Mesothelial cell of epicardium (in vitro differentiated cells): ENCODE measurements around the gene BHMT2. TPM values are rescaled to one million over a fixed set of nuclear protein-coding genes. Genes with fewer than 3 reads are reported as not detected.

Source experiments
- DNase-seq, 2 experiments: peaks; one replicate each; pipeline ENCODE4 v3.0.0; 2021; ENCODE audit warnings: low spot score in 2 of 2; ENCODE audit not compliant: unreplicated experiment in 2 of 2
- H3K27ac Mint-ChIP-seq: 2 replicates; pipeline ENCODE4 v1.8.0; 2021; ENCODE audit warnings: mixed read lengths
- H3K27me3 Mint-ChIP-seq: 2 replicates; pipeline ENCODE4 v1.8.0; 2021; ENCODE audit warnings: low read depth, mixed read lengths
- H3K36me3 Mint-ChIP-seq: 2 replicates; pipeline ENCODE4 v1.8.0; 2021; ENCODE audit warnings: mixed read lengths
- H3K4me1 Mint-ChIP-seq: 2 replicates; pipeline ENCODE4 v1.8.0; 2021; ENCODE audit warnings: mixed read lengths
- H3K4me3 Mint-ChIP-seq: 2 replicates; pipeline ENCODE4 v1.8.0; 2021; ENCODE audit warnings: mild to moderate bottlenecking, moderate library complexity, mixed read lengths
- H3K9me3 Mint-ChIP-seq: 2 replicates; pipeline ENCODE4 v1.8.0; 2021; ENCODE audit warnings: mixed read lengths
- CTCF ChIP-seq: fragments of 200-600 bp; sonication (generic); IDR thresholded peaks from one replicate; pipeline ENCODE4 v1.5.0; 2021; ENCODE audit warnings: antibody characterized with exemption; ENCODE audit not compliant: unreplicated experiment
- total RNA-seq: library from RNA; stranded (reverse); gene quantifications from 3 replicates; pipeline ENCODE4 v1.2.1, GENCODE V29; 2021

Gene BHMT2
- total RNA-seq, 1 donor from 2014 or later = not detected

- H3K4me1 Mint-ChIP-seq = peaks cover 8% of the 10 kb centered on the region
- H3K36me3 Mint-ChIP-seq = no peaks in the 10 kb centered on the region
- no peak overlapping the region for H3K4me3 Mint-ChIP-seq
- H3K27ac Mint-ChIP-seq = no peak overlapping the region
- no peaks in the 10 kb centered on the region for H3K9me3 Mint-ChIP-seq
- DNase-seq = no peak
- no peaks in the 10 kb centered on the region for H3K27me3 Mint-ChIP-seq
- no peak for TF ChIP-seq CTCF
Measured at GRCh38 chr5:79032782-79033181, 36.8 kb upstream of the BHMT2 start.

- Mint-ChIP-seq H3K4me1 (peaks cover 8% of the 10 kb centered on the region), H3K36me3 (no peaks in the 10 kb centered on the region), H3K27me3 (no peaks in the 10 kb centered on the region), H3K9me3 (no peaks in the 10 kb centered on the region), H3K27ac (no peak overlapping the region), H3K4me3 (no peak overlapping the region)
- no peak for DNase-seq
- no peak for TF ChIP-seq CTCF
Measured at GRCh38 chr5:79035237-79035636, 34.3 kb upstream of the BHMT2 start.

GRCh38 chr5:79036769-79037168 is 32.8 kb upstream of the BHMT2 start:
- TF ChIP-seq CTCF = no peak
- Mint-ChIP-seq H3K27ac (no peak overlapping the region), H3K27me3 (no peaks in the 10 kb centered on the region), H3K4me3 (no peak overlapping the region), H3K4me1 (no peaks in the 10 kb centered on the region), H3K36me3 (no peaks in the 10 kb centered on the region), H3K9me3 (peaks cover 3% of the 10 kb centered on the region)
- DNase-seq = no peak

- DNase-seq = no peak
Measured at GRCh38 chr5:79042188-79042587, 27.4 kb upstream of the BHMT2 start.

GRCh38 chr5:79047199-79047598 is 22.4 kb upstream of the BHMT2 start:
- Mint-ChIP-seq H3K36me3 (no peaks in the 10 kb centered on the region), H3K9me3 (peaks cover 14% of the 10 kb centered on the region), H3K27me3 (peaks cover 4% of the 10 kb centered on the region), H3K27ac (no peak overlapping the region), H3K4me3 (no peak overlapping the region), H3K4me1 (peaks cover 3% of the 10 kb centered on the region)
- TF ChIP-seq CTCF = no peak
- no peak for DNase-seq

More at GRCh38 chr5:79042188-79042587, 27.4 kb upstream of the BHMT2 start:
- Mint-ChIP-seq H3K4me3 (no peak overlapping the region), H3K27ac (no peak overlapping the region), H3K9me3 (peaks cover 3% of the 10 kb centered on the region), H3K36me3 (no peaks in the 10 kb centered on the region), H3K27me3 (peaks cover 4% of the 10 kb centered on the region), H3K4me1 (no peaks in the 10 kb centered on the region)
- no peak for TF ChIP-seq CTCF

GRCh38 chr5:79048437-79048836 is 21.1 kb upstream of the BHMT2 start:
- DNase-seq = no peak
- Mint-ChIP-seq H3K36me3 (no peaks in the 10 kb centered on the region), H3K27me3 (peaks cover 4% of the 10 kb centered on the region), H3K4me3 (no peak overlapping the region), H3K4me1 (peaks cover 3% of the 10 kb centered on the region), H3K9me3 (peaks cover 20% of the 10 kb centered on the region), H3K27ac (no peak overlapping the region)
- no peak for TF ChIP-seq CTCF
